H1 (cell line): Measurements from ENCODE around the gene INSYN2A. TPM values are rescaled to one million over a fixed set of nuclear protein-coding genes. Genes with fewer than 3 reads are reported as not detected.

Experiments
- KDM1A ChIP-seq: fragments of 200-600, 300-600 bp; sonication (generic); IDR thresholded peaks from 2 replicates; pipeline ENCODE4 v1.7.1; 2016; ENCODE audit warnings: mild to moderate bottlenecking, low read length, borderline replicate concordance
- POU5F1 ChIP-seq: IDR thresholded peaks from 2 replicates; pipeline ENCODE4 v1.6.1; 2011; ENCODE audit warnings: low read depth, mild to moderate bottlenecking, low read length, moderate library complexity
- TCF12 ChIP-seq: IDR thresholded peaks from 2 replicates; pipeline ENCODE4 v1.6.1; 2011; ENCODE audit warnings: low read depth, mild to moderate bottlenecking, low read length
- YY1 ChIP-seq: IDR thresholded peaks from 2 replicates; pipeline ENCODE4 v1.6.1; 2011; ENCODE audit warnings: low read depth, mild to moderate bottlenecking, low read length
- polyA plus RNA-seq, 7 experiments: library from polyadenylated mRNA; depleted of rRNA in 3 of 7; stranded (reverse) in 5 of 7; unstranded in 2 of 7; fragments of >200 nt in 5 of 7; fragments of 200-250 nt in 2 of 7; gene quantifications; 1 replicate in 5 of 7; 2 replicates in 1 of 7; 4 replicates in 1 of 7; pipeline versions ENCODE4 v1.2.1 to v1.2.3, GENCODE V29; 2011 to 2013; ENCODE audit warnings: missing spikeins in 2 of 7, mixed read lengths in 2 of 7
- total RNA-seq: library from RNA; stranded (reverse); fragmentation: NEBNext Ultra II Directional; extraction: Animal tissue kit (Norgen Biotek cat#: 25700); gene quantifications from 2 replicates; pipeline ENCODE4 v1.2.1, GENCODE V29; 2021

INSYN2A gene
- total and polyA plus RNA-seq, 2 of the 8 experiments (the other 6 are each of a cell fraction or from before 2014, with no cell fraction given), result 0.11 to 0.19 TPM

DNA sequence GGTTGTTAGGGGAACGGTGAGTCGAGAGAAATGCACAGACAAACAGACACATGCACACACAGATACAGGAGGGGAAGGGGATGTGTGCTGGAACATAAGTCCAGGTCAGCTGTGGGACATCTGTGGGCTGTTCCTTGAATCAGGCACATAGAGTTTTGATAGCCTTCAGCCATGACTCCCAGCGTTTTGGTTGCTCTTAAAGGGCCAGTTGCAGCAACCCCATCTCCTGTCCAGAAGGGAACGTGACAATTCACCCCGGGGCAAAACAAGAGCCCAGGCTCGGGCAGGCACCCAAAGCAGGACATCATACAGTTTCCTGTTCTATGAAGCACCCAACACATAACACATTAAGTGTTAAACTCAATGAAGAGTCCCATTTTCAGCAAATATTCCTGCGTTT is 9.6 kb downstream of the INSYN2A start (continued):
- no peak for TF ChIP-seq TCF12
- no peak for TF ChIP-seq POU5F1
- no peak for TF ChIP-seq YY1
- TF ChIP-seq KDM1A, result no peak
